H1 (cell line): ENCODE results near the gene CTDP1. TPM values are rescaled to one million over a fixed set of nuclear protein-coding genes. Genes with fewer than 3 reads are reported as not detected.

Experiments
- CTCF ChIA-PET: fragments of 300-600 bp; sonication (Branson Sonifier 250); formaldehyde crosslinking; loops from one replicate; lab custom pipeline; 2021; ENCODE audit not compliant: partially characterized antibody; lab: Charles Lee
- POLR2A ChIA-PET: fragments of 300-600 bp; sonication (Branson Sonifier 250); formaldehyde crosslinking; loops from one replicate; lab custom pipeline; 2021; ENCODE audit warnings: inconsistent platforms; ENCODE audit not compliant: partially characterized antibody; lab: Charles Lee
- DNase-seq, 2 experiments: peaks; one replicate each; pipeline versions ENCODE4 v3.0.0 to v3.0.0-alpha.2; 2010 to 2022; ENCODE audit warnings: low spot score in 2 of 2, low read depth in 1 of 2, mixed read lengths in 1 of 2
- FAIRE-seq: peaks from 2 replicates; lab custom pipeline; 2011; peaks lifted over from hg19 to GRCh38; lab: Jason Lieb, UNC
- H2AFZ ChIP-seq: 2 replicates; pipeline ENCODE4 v1.8.1; 2012; ENCODE audit warnings: low read length, inconsistent platforms
- H2AK5ac ChIP-seq: 2 replicates; pipeline ENCODE4 v1.6.1; 2013; ENCODE audit warnings: low read depth, low read length
- H2BK120ac ChIP-seq: replicated peaks from 2 replicates; pipeline ENCODE3; 2013; ENCODE audit warnings: low read depth, low read length, inconsistent platforms
- H2BK12ac ChIP-seq: 2 replicates; pipeline ENCODE4 v1.6.1; 2013; ENCODE audit warnings: low read depth, low read length
- H2BK15ac ChIP-seq: 2 replicates; pipeline ENCODE4 v1.6.1; 2013; ENCODE audit warnings: low read length
- H2BK20ac ChIP-seq: 2 replicates; pipeline ENCODE4 v1.6.1; 2013; ENCODE audit warnings: low read length
- H2BK5ac ChIP-seq: 2 replicates; pipeline ENCODE4 v1.6.1; 2013; ENCODE audit warnings: low read depth, low read length
- H3K14ac ChIP-seq: 2 replicates; pipeline ENCODE4 v1.6.1; 2013; ENCODE audit warnings: inconsistent platforms; ENCODE audit not compliant: insufficient read length
- H3K18ac ChIP-seq: 2 replicates; pipeline ENCODE4 v1.6.1; 2013; ENCODE audit warnings: low read length; ENCODE audit errors: extremely low read depth
- H3K23ac ChIP-seq: 2 replicates; pipeline ENCODE4 v1.6.1; 2013; ENCODE audit warnings: inconsistent platforms; ENCODE audit not compliant: insufficient read length
- H3K23me2 ChIP-seq: 2 replicates; pipeline ENCODE4 v1.6.1; 2013; ENCODE audit warnings: low read depth, low read length
- H3K27ac ChIP-seq: 2 replicates; pipeline ENCODE4 v1.6.1; 2011; ENCODE audit warnings: low read depth, low read length, inconsistent platforms
- H3K27me3 ChIP-seq, 4 experiments: replicated peaks in 1 of 4; 1 replicate in 1 of 4; 2 replicates in 3 of 4; pipeline versions ENCODE4 v1.6.1 to v1.8.1; 2011 to 2013; ENCODE audit warnings: low read length in 3 of 4, mild to moderate bottlenecking in 3 of 4, inconsistent platforms in 2 of 4, mixed read lengths in 2 of 4, moderate library complexity in 1 of 4; ENCODE audit not compliant: control insufficient read depth in 3 of 4, insufficient read depth in 3 of 4; ENCODE audit errors: extremely low read depth in 1 of 4
- H3K36me3 ChIP-seq, 4 experiments: 2 replicates each; pipeline versions ENCODE4 v1.6.1 to v1.8.1; 2011 to 2013; ENCODE audit warnings: mild to moderate bottlenecking in 4 of 4, low read length in 3 of 4, moderate library complexity in 2 of 4, control low read depth in 1 of 4, inconsistent platforms in 1 of 4; ENCODE audit not compliant: insufficient read depth in 4 of 4, control insufficient read depth in 2 of 4
- H3K4ac ChIP-seq: replicated peaks from 2 replicates; pipeline ENCODE3; 2013; ENCODE audit warnings: low read length, low read depth, mixed read lengths, inconsistent platforms; ENCODE audit not compliant: insufficient read length
- H3K4me1 ChIP-seq, 4 experiments: replicated peaks in 1 of 4; 1 replicate in 1 of 4; 2 replicates in 3 of 4; pipeline versions ENCODE4 v1.6.1 to v1.8.1; 2011 to 2013; ENCODE audit warnings: low read length in 3 of 4, inconsistent platforms in 2 of 4, mixed read lengths in 1 of 4; ENCODE audit not compliant: insufficient read depth in 4 of 4, control insufficient read depth in 3 of 4
- H3K4me2 ChIP-seq, 2 experiments: 2 replicates each; pipeline versions ENCODE4 v1.6.1 to v1.8.1; 2011 to 2013; ENCODE audit warnings: low read depth in 2 of 2, low read length in 2 of 2, control low read depth in 1 of 2, inconsistent platforms in 1 of 2, mild to moderate bottlenecking in 1 of 2; ENCODE audit not compliant: insufficient read depth in 1 of 2
- H3K4me3 ChIP-seq, 4 experiments: fragments of 200-600, 300-600 bp in 1 of 4; sonication (generic), shearing (Covaris generic), sonication (Bioruptor Twin) in 1 of 4; 2 replicates each; pipeline versions ENCODE4 v1.5.1 to v1.8.1; 2011 to 2016; ENCODE audit warnings: low read length in 4 of 4, low read depth in 3 of 4, control low read depth in 2 of 4, inconsistent platforms in 2 of 4, mild to moderate bottlenecking in 2 of 4, mixed read lengths in 1 of 4, moderate library complexity in 1 of 4; ENCODE audit not compliant: insufficient read depth in 2 of 4; ENCODE audit errors: extremely low read depth in 1 of 4
- H3K56ac ChIP-seq: replicated peaks from 2 replicates; pipeline ENCODE3; 2013; ENCODE audit warnings: low read depth, mild to moderate bottlenecking, mixed read lengths, low read length, inconsistent platforms; ENCODE audit not compliant: insufficient read length
- H3K79me1 ChIP-seq: 2 replicates; pipeline ENCODE4 v1.6.1; 2013; ENCODE audit warnings: low read depth, low read length, control low read depth
- H3K79me2 ChIP-seq, 2 experiments: 2 replicates each; pipeline versions ENCODE4 v1.6.1 to v1.8.1; 2012 to 2013; ENCODE audit warnings: low read length in 2 of 2, mild to moderate bottlenecking in 2 of 2, inconsistent platforms in 1 of 2; ENCODE audit not compliant: insufficient read depth in 2 of 2, control insufficient read depth in 1 of 2
- H3K9ac ChIP-seq, 4 experiments: replicated peaks in 1 of 4; 1 replicate in 1 of 4; 2 replicates in 3 of 4; pipeline versions ENCODE4 v1.6.1 to v1.8.1; 2011 to 2013; ENCODE audit warnings: low read depth in 3 of 4, low read length in 3 of 4, control low read depth in 2 of 4, mild to moderate bottlenecking in 2 of 4, moderate library complexity in 2 of 4, inconsistent platforms in 1 of 4; ENCODE audit errors: extremely low read depth in 1 of 4
- H3K9me3 ChIP-seq, 2 experiments: 2 replicates each; pipeline versions ENCODE4 v1.6.1 to v1.8.1; 2012 to 2013; ENCODE audit warnings: mild to moderate bottlenecking in 2 of 2, moderate library complexity in 2 of 2, control low read depth in 1 of 2, inconsistent platforms in 1 of 2, low read depth in 1 of 2, low read length in 1 of 2, mixed read lengths in 1 of 2; ENCODE audit not compliant: insufficient read depth in 2 of 2
- H4K20me1 ChIP-seq, 2 experiments: replicated peaks in 1 of 2; 2 replicates each; pipeline versions ENCODE3 to v1.8.1; 2011 to 2013; ENCODE audit warnings: inconsistent platforms in 2 of 2, low read length in 2 of 2, mild to moderate bottlenecking in 1 of 2; ENCODE audit not compliant: insufficient read depth in 2 of 2, control insufficient read depth in 1 of 2
- H4K5ac ChIP-seq: 2 replicates; pipeline ENCODE4 v1.6.1; 2013; ENCODE audit warnings: low read length, low read depth, mixed read lengths, inconsistent platforms; ENCODE audit not compliant: insufficient read length
- H4K8ac ChIP-seq: 2 replicates; pipeline ENCODE4 v1.8.0; 2013; ENCODE audit warnings: mild to moderate bottlenecking, moderate library complexity, low read length, inconsistent platforms; ENCODE audit not compliant: insufficient read depth; ENCODE audit errors: extremely low read depth
- H4K91ac ChIP-seq: replicated peaks from 2 replicates; pipeline ENCODE3; 2013; ENCODE audit warnings: low read length, mixed read lengths, inconsistent platforms; ENCODE audit not compliant: insufficient read length
- FOSL1 ChIP-seq: IDR thresholded peaks from 2 replicates; pipeline ENCODE4 v1.6.1; 2011; ENCODE audit warnings: mild to moderate bottlenecking, low read depth, low read length, moderate library complexity; ENCODE audit not compliant: insufficient read depth
- KDM4A ChIP-seq: IDR thresholded peaks from one replicate; pipeline ENCODE4 v1.7.1; 2012; ENCODE audit warnings: low read depth, mild to moderate bottlenecking, moderate library complexity, low read length, inconsistent platforms; ENCODE audit not compliant: severe bottlenecking
- NANOG ChIP-seq: IDR thresholded peaks from 2 replicates; pipeline ENCODE4 v1.6.1; 2011; ENCODE audit warnings: low read length, low read depth, mild to moderate bottlenecking, inconsistent platforms; ENCODE audit not compliant: insufficient read depth, poor library complexity, severe bottlenecking
- WGBS, 2 experiments: shearing (Covaris generic) in 1 of 2; methylation state at CpG; one replicate each; pipeline versions ENCODE4 v1.1.6 to v1.1.7; 2013 to 2015; ENCODE audit warnings: low lambda C conversion rate in 2 of 2, mixed read lengths in 2 of 2, inconsistent platforms in 1 of 2, low coverage in 1 of 2, missing lambda C conversion rate in 1 of 2; ENCODE audit not compliant: insufficient replicate concordance in 2 of 2, insufficient coverage in 1 of 2, insufficient read length in 1 of 2; ENCODE audit errors: extremely low coverage in 1 of 2, missing lambda C conversion rate in 1 of 2; 5-methylcytosine and 5-hydroxymethylcytosine counted together
- polyA plus RNA-seq, 7 experiments: library from polyadenylated mRNA; depleted of rRNA in 3 of 7; stranded (reverse) in 5 of 7; unstranded in 2 of 7; fragments of >200 nt in 5 of 7; fragments of 200-250 nt in 2 of 7; gene quantifications; 1 replicate in 5 of 7; 2 replicates in 1 of 7; 4 replicates in 1 of 7; pipeline versions ENCODE4 v1.2.1 to v1.2.3, GENCODE V29; 2011 to 2013; ENCODE audit warnings: missing spikeins in 2 of 7, mixed read lengths in 2 of 7
- total RNA-seq: library from RNA; stranded (reverse); fragmentation: NEBNext Ultra II Directional; extraction: Animal tissue kit (Norgen Biotek cat#: 25700); gene quantifications from 2 replicates; pipeline ENCODE4 v1.2.1, GENCODE V29; 2021

The CTDP1 gene
- total and polyA plus RNA-seq, 2 of the 8 experiments (the other 6 are each of a cell fraction or from before 2014, with no cell fraction given): 16.6 to 37.0 TPM

GRCh38 chr18:79718126-79718525, 38.5 kb downstream of the CTDP1 start:
- POLR2A ChIA-PET: no interaction called here

More at GRCh38 chr18:79718126-79718525, 38.5 kb downstream of the CTDP1 start:
- no peak overlapping the region for H3K23ac ChIP-seq
- peaks cover 6 to 47% (median 20%) of the 10 kb centered on the region in 4 experiments; a peak in 6 of 8 replicates for H3K36me3 ChIP-seq
- H2BK20ac ChIP-seq: no peak overlapping the region
- no peak overlapping the region for H3K4me3 ChIP-seq
- CTCF ChIA-PET: no interaction called here
- no peaks in the 10 kb centered on the region for H3K27me3 ChIP-seq
- no peaks in the 10 kb centered on the region for H3K4me1 ChIP-seq
- no peak overlapping the region for H3K4me2 ChIP-seq
- H3K4ac ChIP-seq: no peak overlapping the region
- H4K91ac ChIP-seq: no peak overlapping the region
- H2AFZ ChIP-seq: no peak overlapping the region
- H2BK12ac ChIP-seq: no peak overlapping the region
- no peak overlapping the region for H2AK5ac ChIP-seq
- no peak overlapping the region for H3K56ac ChIP-seq
- no peak overlapping the region for H2BK15ac ChIP-seq
- FAIRE-seq: no peak
- H4K8ac ChIP-seq: no peak overlapping the region
- H3K9me3 ChIP-seq: no peaks in the 10 kb centered on the region
- no peak overlapping the region for H4K5ac ChIP-seq
- 95% methylated on average over 14 of the region's 17 CpGs; no CpG with 5 or more reads in 1 of the 2 experiments for WGBS, 2 experiments
- TF ChIP-seq NANOG (no peak), KDM4A (no peak), FOSL1 (no peak)
- H2BK120ac ChIP-seq: no peak overlapping the region
- no peak for DNase-seq
- no peak overlapping the region for H3K18ac ChIP-seq
- H4K20me1 ChIP-seq: peaks cover 6 to 12% of the 10 kb centered on the region in 2 experiments
- H3K23me2 ChIP-seq: no peaks in the 10 kb centered on the region
- H3K79me1 ChIP-seq: peaks cover 4% of the 10 kb centered on the region
- no peak overlapping the region for H3K9ac ChIP-seq
- H2BK5ac ChIP-seq: no peak overlapping the region
- no peak overlapping the region for H3K14ac ChIP-seq
- no peak overlapping the region for H3K27ac ChIP-seq
- H3K79me2 ChIP-seq: no peaks in the 10 kb centered on the region
